PC-9 (cell line): ENCODE data around the gene TXNDC2. TPM values are rescaled to one million over a fixed set of nuclear protein-coding genes. Genes with fewer than 3 reads are reported as not detected.
"Not testable (repeated sequence)": the region's sequence is repeated elsewhere in the genome, so short reads cannot be mapped to it uniquely, and the experiment has no call there.

Experiments used
- BruUV-seq: library from RNA; stranded (reverse); fragments of 400-500 nt; replicated peaks from 2 replicates; lab custom pipeline; 2021; lab: Mats Ljungman, UMichigan
- CTCF ChIA-PET: fragments of 300-600 bp; sonication (Branson Sonifier 250); formaldehyde crosslinking; loops from one replicate; lab custom pipeline; 2022; ENCODE audit warnings: antibody characterized with exemption; lab: Charles Lee
- POLR2A ChIA-PET: fragments of 300-600 bp; sonication (Branson Sonifier 250); formaldehyde crosslinking; loops from one replicate; lab custom pipeline; 2022; ENCODE audit warnings: antibody characterized with exemption; ENCODE audit not compliant: unreplicated experiment; lab: Charles Lee
- DNase-seq, 2 experiments: peaks; one replicate each; pipeline versions ENCODE4 v3.0.0 to v3.0.0-alpha.2; 2015 to 2022; ENCODE audit warnings: mixed read lengths in 1 of 2
- H2AFZ ChIP-seq: fragments of 200-600 bp; sonication (generic); 2 replicates; pipeline ENCODE4 v1.8.1; 2017; ENCODE audit warnings: antibody characterized with exemption
- H3F3A ChIP-seq: fragments of 200-600 bp; sonication (generic); 2 replicates; pipeline ENCODE4 v1.8.1; 2017; ENCODE audit warnings: antibody characterized with exemption, mild to moderate bottlenecking, low read depth; ENCODE audit not compliant: insufficient read depth
- H3K27ac ChIP-seq: fragments of 200-600 bp; sonication (generic); 2 replicates; pipeline ENCODE4 v1.6.1; 2016; ENCODE audit warnings: mixed run types
- H3K27me3 ChIP-seq: fragments of 200-600 bp; sonication (generic); 2 replicates; pipeline ENCODE4 v1.6.1; 2016; ENCODE audit warnings: low read depth, mixed run types; ENCODE audit not compliant: insufficient read depth
- H3K36me3 ChIP-seq: fragments of 200-600 bp; sonication (generic); 2 replicates; pipeline ENCODE4 v1.6.1; 2016; ENCODE audit warnings: low read depth, mixed run types
- H3K4me1 ChIP-seq: fragments of 200-600 bp; sonication (generic); replicated peaks from 2 replicates; pipeline ENCODE4 v1.6.1; 2016; ENCODE audit warnings: mixed run types; ENCODE audit not compliant: insufficient read depth
- H3K4me2 ChIP-seq: fragments of 200-600 bp; sonication (generic); 2 replicates; pipeline ENCODE4 v1.6.1; 2017; ENCODE audit warnings: mixed run types
- H3K4me3 ChIP-seq: fragments of 200-600 bp; sonication (generic); 2 replicates; pipeline ENCODE4 v1.6.1; 2016; ENCODE audit warnings: mixed run types
- H3K79me2 ChIP-seq: fragments of 200-600 bp; sonication (generic); 2 replicates; pipeline ENCODE4 v1.6.1; 2017; ENCODE audit warnings: low read depth, mixed run types
- H3K9me2 ChIP-seq: fragments of 200-600 bp; sonication (generic); 2 replicates; pipeline ENCODE4 v1.8.1; 2017; ENCODE audit warnings: mild to moderate bottlenecking; ENCODE audit not compliant: insufficient read depth
- H3K9me3 ChIP-seq: fragments of 200-600 bp; sonication (generic); 2 replicates; pipeline ENCODE4 v1.8.1; 2016; ENCODE audit warnings: low read depth; ENCODE audit not compliant: insufficient read depth
- H4K20me1 ChIP-seq: fragments of 200-600 bp; sonication (generic); 2 replicates; pipeline ENCODE4 v1.8.1; 2017; ENCODE audit not compliant: insufficient read depth
- CTCF ChIP-seq: fragments of 200-600 bp; sonication (generic); conservative IDR thresholded peaks from 2 replicates; pipeline ENCODE4 v1.6.1; 2017; ENCODE audit warnings: mixed run types, antibody characterized with exemption, mild to moderate bottlenecking, moderate library complexity
- EZH2 ChIP-seq: fragments of 200-600 bp; sonication (generic); IDR thresholded peaks from 2 replicates; pipeline ENCODE4 v1.8.0; 2017; ENCODE audit warnings: antibody characterized with exemption, low read depth
- intact Hi-C: fragments of 100-400 bp; cut with micrococcal nuclease; formaldehyde crosslinking; loops from one replicate; pipeline ENCODE4 v1.10.0; 2022; ENCODE audit not compliant: unreplicated experiment
- total RNA-seq: library from RNA; stranded (reverse); gene quantifications from 2 replicates; pipeline ENCODE4 v1.2.3, GENCODE V29; 2021

TXNDC2 gene
- total RNA-seq, 1 experiment from 2014 or later, result 0.11 TPM

- H3K9me3 ChIP-seq, result peaks cover 8% of the 10 kb centered on the region
- intact Hi-C loops, result no loop called here
- TF ChIP-seq EZH2 (no peak), CTCF (no peak)
- no peak overlapping the region for H3K4me3 ChIP-seq
- H3K79me2 ChIP-seq, result peaks cover 13% of the 10 kb centered on the region
- H3F3A ChIP-seq, result peaks cover 14% of the 10 kb centered on the region; the same call in 1 of the 2 replicates
- H3K36me3 ChIP-seq, result peaks cover 25% of the 10 kb centered on the region
- no peak overlapping the region for H3K4me2 ChIP-seq
- H3K4me1 ChIP-seq, result peaks cover 17% of the 10 kb centered on the region
- no peak overlapping the region for H2AFZ ChIP-seq
- no peaks in the 10 kb centered on the region for H3K27me3 ChIP-seq
- BruUV-seq, result no TSS peak
- ChIA-PET POLR2A (interaction anchor here (0.6 kb wide), 1 partner anchor 399 kb away, joined by 4 read pairs; no protein-coding TSS in a partner anchor), CTCF (no interaction called here)
- H4K20me1 ChIP-seq, result no peaks in the 10 kb centered on the region
- H3K9me2 ChIP-seq, result no peaks in the 10 kb centered on the region
- no peak for DNase-seq
- H3K27ac ChIP-seq, result no peak overlapping the region
Observed at GRCh38 chr18:9856092-9856491, 29.7 kb upstream of the TXNDC2 start.

GRCh38 chr18:9857479-9857998 is 28.2 kb upstream of the TXNDC2 start:
- H2AFZ ChIP-seq, BruUV-seq, H3F3A ChIP-seq, DNase-seq, H4K20me1 ChIP-seq, H3K9me3 ChIP-seq, POLR2A ChIA-PET, H3K4me2 ChIP-seq, intact Hi-C loops, H3K27me3 ChIP-seq, H3K4me3 ChIP-seq, H3K27ac ChIP-seq, CTCF ChIA-PET, H3K9me2 ChIP-seq, H3K79me2 ChIP-seq: not testable (repeated sequence)
- Histone ChIP-seq H3K36me3 (peaks cover 20% of the 10 kb centered on the region), H3K4me1 (peaks cover 11% of the 10 kb centered on the region)

GRCh38 chr18:9858642-9859041 is 27.1 kb upstream of the TXNDC2 start:
- peaks cover 15% of the 10 kb centered on the region for H3K36me3 ChIP-seq
- no peak overlapping the region for H3K4me3 ChIP-seq
- CTCF ChIA-PET, result no interaction called here
- no peaks in the 10 kb centered on the region for H3K9me3 ChIP-seq
- no peak overlapping the region for H3K4me2 ChIP-seq
- no TSS peak for BruUV-seq
- H3F3A ChIP-seq, result no peaks in the 10 kb centered on the region
- no peaks in the 10 kb centered on the region for H3K79me2 ChIP-seq
- POLR2A ChIA-PET, result no interaction called here
- intact Hi-C loops, result no loop called here
- H3K27me3 ChIP-seq, result no peaks in the 10 kb centered on the region
- H3K4me1 ChIP-seq, result peaks cover 11% of the 10 kb centered on the region; the same call in 1 of the 2 replicates
- no peaks in the 10 kb centered on the region for H3K9me2 ChIP-seq
- H3K27ac ChIP-seq, result no peak overlapping the region
- H4K20me1 ChIP-seq, result no peaks in the 10 kb centered on the region
- no peak for TF ChIP-seq CTCF
- no peak overlapping the region for H2AFZ ChIP-seq
- DNase-seq, result no peak

GRCh38 chr18:9859232-9859631 is 26.5 kb upstream of the TXNDC2 start:
- no peaks in the 10 kb centered on the region for H3K9me3 ChIP-seq
- H3K36me3 ChIP-seq, result peaks cover 15% of the 10 kb centered on the region
- H3K4me2 ChIP-seq, result no peak overlapping the region
- no peak overlapping the region for H3K4me3 ChIP-seq
- ChIA-PET CTCF (no interaction called here), POLR2A (no interaction called here)
- no peaks in the 10 kb centered on the region for H3K9me2 ChIP-seq
- no peak for TF ChIP-seq CTCF
- no peak for TF ChIP-seq EZH2
- no peak for DNase-seq
- H3K79me2 ChIP-seq, result no peaks in the 10 kb centered on the region
- H3F3A ChIP-seq, result no peaks in the 10 kb centered on the region
- no peak overlapping the region for H2AFZ ChIP-seq
- no peak overlapping the region for H3K27ac ChIP-seq
- H3K27me3 ChIP-seq, result no peaks in the 10 kb centered on the region
- no peaks in the 10 kb centered on the region for H4K20me1 ChIP-seq
- H3K4me1 ChIP-seq, result peaks cover 11% of the 10 kb centered on the region; the same call in 1 of the 2 replicates
- BruUV-seq, result no TSS peak
- intact Hi-C loops, result no loop called here
